ENCODE data around the gene CADM1.

CADM1 gene

GRCh38 chr11:115188898-115189278 lies 315.3 kb downstream of the CADM1 start:
- DNase-seq (ENCODE audit: low read depth in 4 of 4, low spot score in 1 of 4), result no peak

GRCh38 chr11:115188188-115188897 lies 315.9 kb downstream of the CADM1 start:
- DNase-seq (ENCODE audit: low read depth in 4 of 4, low spot score in 1 of 4), result no peak

- no peak for DNase-seq (ENCODE audit: low read depth in 4 of 4, low spot score in 1 of 4)
Observed at GRCh38 chr11:115185931-115186330, 318.3 kb downstream of the CADM1 start.

- no peak for DNase-seq (ENCODE audit: low read depth in 4 of 4, low spot score in 1 of 4)
Observed at GRCh38 chr11:115185507-115185906, 318.7 kb downstream of the CADM1 start.

GRCh38 chr11:115184901-115185300 lies 319.3 kb downstream of the CADM1 start:
- no peak for DNase-seq (ENCODE audit: low read depth in 4 of 4, low spot score in 1 of 4)

GRCh38 chr11:115183830-115184229 lies 320.4 kb downstream of the CADM1 start:
- DNase-seq (ENCODE audit: low read depth in 4 of 4, low spot score in 1 of 4), result no peak

- no peak for DNase-seq (ENCODE audit: low read depth in 4 of 4, low spot score in 1 of 4)
Observed at GRCh38 chr11:115183136-115183535, 321.1 kb downstream of the CADM1 start.

GRCh38 chr11:115182282-115182955 lies 321.8 kb downstream of the CADM1 start:
- DNase-seq (ENCODE audit: low read depth in 4 of 4, low spot score in 1 of 4), result no peak

- DNase-seq (ENCODE audit: low read depth in 4 of 4, low spot score in 1 of 4), result no peak
Observed at GRCh38 chr11:115181538-115181937, 322.7 kb downstream of the CADM1 start.

GRCh38 chr11:115180272-115180671 lies 323.9 kb downstream of the CADM1 start:
- no peak for DNase-seq (ENCODE audit: low read depth in 4 of 4, low spot score in 1 of 4)

GRCh38 chr11:115179636-115180035 lies 324.6 kb downstream of the CADM1 start:
- no peak for DNase-seq (ENCODE audit: low read depth in 4 of 4, low spot score in 1 of 4)

GRCh38 chr11:115178705-115179104 lies 325.5 kb downstream of the CADM1 start:
- DNase-seq (ENCODE audit: low read depth in 4 of 4, low spot score in 1 of 4), result no peak

- DNase-seq (ENCODE audit: low read depth in 4 of 4, low spot score in 1 of 4), result no peak
Observed at GRCh38 chr11:115173136-115173535, 331.1 kb downstream of the CADM1 start.

- no peak for DNase-seq (ENCODE audit: low read depth in 4 of 4, low spot score in 1 of 4)
Observed at GRCh38 chr11:115170133-115170815, 333.9 kb downstream of the CADM1 start.

GRCh38 chr11:115169251-115169650 lies 335.0 kb downstream of the CADM1 start:
- DNase-seq (ENCODE audit: low read depth in 4 of 4, low spot score in 1 of 4), result no peak

- no peak for DNase-seq (ENCODE audit: low read depth in 4 of 4, low spot score in 1 of 4)
Observed at GRCh38 chr11:115168686-115169085, 335.5 kb downstream of the CADM1 start.

- no peak for DNase-seq (ENCODE audit: low read depth in 4 of 4, low spot score in 1 of 4)
Observed at GRCh38 chr11:115168229-115168671, 336.0 kb downstream of the CADM1 start.

GRCh38 chr11:115167456-115167855 lies 336.8 kb downstream of the CADM1 start:
- DNase-seq (ENCODE audit: low read depth in 4 of 4, low spot score in 1 of 4), result no peak

GRCh38 chr11:115166820-115167219 lies 337.4 kb downstream of the CADM1 start:
- DNase-seq (ENCODE audit: low read depth in 4 of 4, low spot score in 1 of 4), result no peak

- DNase-seq (ENCODE audit: low read depth in 4 of 4, low spot score in 1 of 4), result no peak
Observed at GRCh38 chr11:115164774-115165173, 339.4 kb downstream of the CADM1 start.

- no peak for DNase-seq (ENCODE audit: low read depth in 4 of 4, low spot score in 1 of 4)
Observed at GRCh38 chr11:115162919-115163318, 341.3 kb downstream of the CADM1 start.

- DNase-seq (ENCODE audit: low read depth in 4 of 4, low spot score in 1 of 4), result no peak
Observed at GRCh38 chr11:115161876-115162275, 342.3 kb downstream of the CADM1 start.

Measured in stimulated activated CD4-positive, alpha-beta T cell treated with anti-CD3 and anti-CD28 coated beads, Interleukin-1b, Interleukin-23, amount 100 ng/mL, for 24 hours (primary cell).